ENCODE measurements around the gene MRPL51. TPM values are rescaled to one million over a fixed set of nuclear protein-coding genes. Genes with fewer than 3 reads are reported as not detected.
"Not testable (repeated sequence)": the region's sequence is repeated elsewhere in the genome, so short reads cannot be mapped to it uniquely, and the experiment has no call there.

The MRPL51 gene
- total RNA-seq, 4 donors from 2014 or later: 2.6 to 49.7 (median 40.9) TPM

- 62 to 64% methylated on average over 5 to 24 of the region's 24 CpGs for WGBS, 2 donors (ENCODE audit: low coverage in 1 of 2)
- DNase-seq: no peak
- intact Hi-C loops (cut with DNase I; ENCODE audit: low total_unique reads): loop anchor here (5.0 to 10.0 kb wide), 2 partner anchors 116 to 214 kb away; no protein-coding TSS in a partner anchor
- Histone ChIP-seq H3K27me3 (no peaks in the 10 kb centered on the region), H3K9me3 (no peaks in the 10 kb centered on the region), H3K4me3 (no peak overlapping the region), H3K36me3 (peaks cover 0 to 16% (median 6%) of the 10 kb centered on the region in 4 donors), H3K4me1 (peaks cover 28 to 80% (median 61%) of the 10 kb centered on the region in 4 donors), H3K27ac (peak overlapping the region; percentile 94 to 98 (median 98))
- in situ Hi-C loops (cut with MboI; ENCODE audit: low pct_ligation_motif_present in 1 of 4, low pct_unique_long_range_greater_than_20kb in 1 of 4, low sequenced_read_pairs in 3 of 4): loop anchor here in 1 of 4 donors (25.0 kb wide), 2 partner anchors 101 to 201 kb away; partner anchors contain the start of genes CD27 and TNFRSF1A
- TF ChIP-seq POLR2A (IDR thresholded peaks at IDR 0.05) (no peak), POLR2AphosphoS5 (IDR thresholded peaks at IDR 0.05) (no peak), CTCF (IDR thresholded peaks at IDR 0.05) (no peak), EP300 (IDR thresholded peaks at IDR 0.05; ENCODE audit: low read depth) (no peak)
Observed at GRCh38 chr12:6538420-6539313, 45.6 kb upstream of the MRPL51 start.

- Histone ChIP-seq H3K36me3 (peaks cover 0 to 16% (median 6%) of the 10 kb centered on the region in 4 donors), H3K4me1 (peaks cover 35 to 85% (median 66%) of the 10 kb centered on the region in 4 donors), H3K27ac (peak overlapping the region; percentile 94 to 98 (median 98))
- not testable (repeated sequence) for H3K27me3 ChIP-seq, H3K4me3 ChIP-seq, H3K9me3 ChIP-seq
- 0 to 29% methylated on average over 2 to 17 of the region's 17 CpGs for WGBS, 2 donors (ENCODE audit: low coverage in 1 of 2)
- peak; percentile 88 for DNase-seq
- in situ Hi-C loops (cut with MboI; ENCODE audit: low pct_ligation_motif_present in 1 of 4, low pct_unique_long_range_greater_than_20kb in 1 of 4, low sequenced_read_pairs in 3 of 4) (loop anchor here in 1 of 4 donors (25.0 kb wide), 2 partner anchors 100 to 200 kb away; partner anchors contain the start of genes CD27 and TNFRSF1A), intact Hi-C loops (cut with DNase I; ENCODE audit: low total_unique reads) (loop anchor here (5.0 to 10.0 kb wide), 2 partner anchors 115 to 213 kb away; no protein-coding TSS in a partner anchor)
- peak; percentile 92 to 95 (median 94) for TF ChIP-seq CTCF (IDR thresholded peaks at IDR 0.05)
- peak in 2 of 3 donors; percentile 30 to 42 for TF ChIP-seq POLR2AphosphoS5 (IDR thresholded peaks at IDR 0.05)
Observed at GRCh38 chr12:6537580-6538419, 44.7 kb upstream of the MRPL51 start.

GRCh38 chr12:6536894-6537579 lies 44.0 kb upstream of the MRPL51 start:
- no peak for DNase-seq
- Histone ChIP-seq H3K4me3 (no peak overlapping the region), H3K9me3 (no peaks in the 10 kb centered on the region), H3K27me3 (no peaks in the 10 kb centered on the region), H3K27ac (peak overlapping the region; percentile 94 to 98 (median 98)), H3K4me1 (peaks cover 42 to 87% (median 66%) of the 10 kb centered on the region in 4 donors), H3K36me3 (peaks cover 0 to 16% (median 6%) of the 10 kb centered on the region in 4 donors)
- TF ChIP-seq POLR2A (IDR thresholded peaks at IDR 0.05) (no peak), CTCF (IDR thresholded peaks at IDR 0.05) (no peak), EP300 (IDR thresholded peaks at IDR 0.05; ENCODE audit: low read depth) (no peak), POLR2AphosphoS5 (IDR thresholded peaks at IDR 0.05) (no peak)
- in situ Hi-C loops (cut with MboI; ENCODE audit: low pct_ligation_motif_present in 1 of 4, low pct_unique_long_range_greater_than_20kb in 1 of 4, low sequenced_read_pairs in 3 of 4) (loop anchor here in 1 of 4 donors (25.0 kb wide), 2 partner anchors 100 to 200 kb away; partner anchors contain the start of genes CD27 and TNFRSF1A), intact Hi-C loops (cut with DNase I; ENCODE audit: low total_unique reads) (loop anchor here (5.0 to 10.0 kb wide), 2 partner anchors 115 to 212 kb away; no protein-coding TSS in a partner anchor)
- WGBS, 2 donors (ENCODE audit: low coverage in 1 of 2): 67 to 71% methylated on average over 3 to 19 of the region's 19 CpGs
